HCT116 (cell line): Measurements from ENCODE around the gene HGF. TPM values are rescaled to one million over a fixed set of nuclear protein-coding genes. Genes with fewer than 3 reads are reported as not detected.

Experiments
- ATAC-seq: fragments of 200-7000 bp; cut with Tn5 transposase; 2 replicates; pipeline ENCODE4 v1.9.1; 2020; ENCODE audit warnings: mild to moderate bottlenecking, moderate library complexity
- BruUV-seq: library from RNA; stranded (reverse); fragments of 400-500 nt; replicated peaks from 2 replicates; lab custom pipeline; 2021; lab: Mats Ljungman, UMichigan
- CTCF ChIA-PET: fragments of 300-600 bp; sonication (Branson Sonifier 250); formaldehyde crosslinking; loops from one replicate; lab custom pipeline; 2021; ENCODE audit warnings: antibody characterized with exemption; lab: Charles Lee
- POLR2A ChIA-PET: fragments of 300-600, 350-600 bp; sonication (Branson Sonifier 250); formaldehyde crosslinking; loops from one replicate; lab custom pipeline; 2021; ENCODE audit warnings: antibody characterized with exemption; lab: Charles Lee
- RAD21 ChIA-PET, 2 experiments: fragments of 300-600 bp; sonication (Branson Sonifier 250); formaldehyde crosslinking; loops; one replicate each; lab custom pipeline; 2023; ENCODE audit warnings: low total read pairs in 2 of 2; ENCODE audit not compliant: uncharacterized antibody in 2 of 2, unreplicated experiment in 2 of 2, low non-redundant PET in 1 of 2; lab: Charles Lee
- DNase-seq: peaks from one replicate; pipeline ENCODE4 v3.0.0-alpha.2; 2010; ENCODE audit warnings: low read depth, low spot score
- H2AFZ ChIP-seq: fragments of 200-600 bp; shearing (Covaris generic), sonication (generic); 2 replicates; pipeline ENCODE4 v1.6.1; 2017; ENCODE audit warnings: low read depth, mixed run types, mixed read lengths, antibody characterized with exemption, low read length; ENCODE audit not compliant: poor library complexity, severe bottlenecking
- H3K27ac ChIP-seq: 2 replicates; pipeline ENCODE4 v1.5.1; 2012; ENCODE audit warnings: low read depth, low read length
- H3K27me3 ChIP-seq: fragments of 200-600 bp; sonication (generic); 2 replicates; pipeline ENCODE4 v1.6.1; 2016; ENCODE audit warnings: mixed run types, low read length, mixed read lengths; ENCODE audit not compliant: insufficient read depth
- H3K36me3 ChIP-seq, 2 experiments: fragments of 200-500 bp in 1 of 2; fragments of 200-600 bp in 1 of 2; sonication (Bioruptor generic) in 1 of 2; sonication (generic) in 1 of 2; 2 replicates each; pipeline versions ENCODE4 v1.5.1 to v1.6.1; 2014 to 2016; ENCODE audit warnings: low read length in 2 of 2, inconsistent platforms in 1 of 2, mixed read lengths in 1 of 2, mixed run types in 1 of 2; ENCODE audit not compliant: insufficient read depth in 2 of 2, control insufficient read depth in 1 of 2
- H3K4me1 ChIP-seq, 2 experiments: fragments of 200-600 bp in 1 of 2; sonication (generic) in 1 of 2; 2 replicates each; pipeline versions ENCODE4 v1.5.1 to v1.6.1; 2012 to 2017; ENCODE audit warnings: low read length in 2 of 2, inconsistent platforms in 1 of 2, mild to moderate bottlenecking in 1 of 2, mixed read lengths in 1 of 2, mixed run types in 1 of 2, moderate library complexity in 1 of 2; ENCODE audit not compliant: insufficient read depth in 2 of 2, control insufficient read depth in 1 of 2
- H3K4me2 ChIP-seq: fragments of 200-600 bp; sonication (generic); 2 replicates; pipeline ENCODE4 v1.6.1; 2017; ENCODE audit warnings: mixed run types, low read length, mixed read lengths
- H3K4me3 ChIP-seq, 2 experiments: fragments of 200-600 bp in 1 of 2; sonication (generic) in 1 of 2; replicated peaks in 1 of 2; 2 replicates each; pipeline ENCODE4 v1.5.1; 2011 to 2016; ENCODE audit warnings: low read length in 2 of 2, control low read depth in 1 of 2, low read depth in 1 of 2, mild to moderate bottlenecking in 1 of 2, mixed read lengths in 1 of 2, mixed run types in 1 of 2
- H3K79me2 ChIP-seq: fragments of 200-600 bp; sonication (generic); 2 replicates; pipeline ENCODE4 v1.6.1; 2017; ENCODE audit warnings: mild to moderate bottlenecking, mixed run types, low read length, moderate library complexity, mixed read lengths; ENCODE audit not compliant: insufficient read depth
- H3K9ac ChIP-seq: fragments of 200-600 bp; sonication (generic); 2 replicates; pipeline ENCODE4 v1.6.1; 2016; ENCODE audit warnings: low read length, mixed read lengths
- H3K9me2 ChIP-seq: fragments of 200-600 bp; sonication (generic), shearing (Covaris generic); 2 replicates; pipeline ENCODE4 v1.6.1; 2017; ENCODE audit warnings: mixed run types, mild to moderate bottlenecking, moderate library complexity; ENCODE audit not compliant: insufficient read depth
- H3K9me3 ChIP-seq, 2 experiments: fragments of 200-500 bp in 1 of 2; fragments of 200-600 bp in 1 of 2; sonication (Bioruptor generic) in 1 of 2; sonication (generic) in 1 of 2; 2 replicates each; pipeline ENCODE4 v1.6.1; 2014 to 2017; ENCODE audit warnings: low read length in 2 of 2, mixed read lengths in 2 of 2, inconsistent platforms in 1 of 2, low read depth in 1 of 2, mild to moderate bottlenecking in 1 of 2, mixed run types in 1 of 2, moderate library complexity in 1 of 2; ENCODE audit not compliant: control insufficient read depth in 1 of 2, insufficient read depth in 1 of 2
- H4K20me1 ChIP-seq: fragments of 200-600 bp; sonication (generic), shearing (Covaris generic); 2 replicates; pipeline ENCODE4 v1.6.1; 2017; ENCODE audit warnings: mixed run types, mild to moderate bottlenecking, moderate library complexity; ENCODE audit not compliant: insufficient read depth
- CTCF ChIP-seq, 3 experiments: fragments of 200-600 bp in 1 of 3; sonication (generic) in 1 of 3; IDR thresholded peaks in 2 of 3; conservative IDR thresholded peaks in 1 of 3; 2 replicates each; pipeline ENCODE4 v1.5.1; 2012 to 2017; ENCODE audit warnings: low read depth in 2 of 3, low read length in 2 of 3, antibody characterized with exemption in 1 of 3, borderline replicate concordance in 1 of 3, control low read depth in 1 of 3, mild to moderate bottlenecking in 1 of 3, mixed read lengths in 1 of 3, mixed run types in 1 of 3, moderate library complexity in 1 of 3; ENCODE audit not compliant: insufficient read depth in 1 of 3
- EZH2 ChIP-seq: fragments of 200-600 bp; sonication (generic); IDR thresholded peaks from 2 replicates; pipeline ENCODE4 v1.6.1; 2017; ENCODE audit warnings: antibody characterized with exemption, mixed run types
- POLR2AphosphoS5 ChIP-seq: IDR thresholded peaks from 2 replicates; pipeline ENCODE4 v1.6.1; 2011; ENCODE audit warnings: mild to moderate bottlenecking, low read depth, low read length, moderate library complexity
- RAD21 ChIP-seq: IDR thresholded peaks from 2 replicates; pipeline ENCODE4 v1.6.1; 2012; ENCODE audit warnings: low read depth, mild to moderate bottlenecking
- SRF ChIP-seq: IDR thresholded peaks from 2 replicates; pipeline ENCODE4 v1.6.1; 2012; ENCODE audit warnings: low read depth
- TCF7L2 ChIP-seq: IDR thresholded peaks from 2 replicates; pipeline ENCODE4 v1.7.0; 2011; ENCODE audit warnings: borderline replicate concordance, inconsistent platforms; ENCODE audit not compliant: insufficient read depth, insufficient read length; ENCODE audit errors: extremely low read depth
- intact Hi-C: fragments of 100-400 bp; cut with micrococcal nuclease; formaldehyde crosslinking; loops from 2 replicates; pipeline ENCODE4 v1.10.0; 2022
- total RNA-seq: library from RNA; stranded (reverse); gene quantifications from one replicate; pipeline ENCODE4 v1.2.1, GENCODE V29; 2021; ENCODE audit not compliant: unreplicated experiment

Gene HGF
- total RNA-seq, 1 experiment from 2014 or later: 0.15 TPM

- TF ChIP-seq RAD21: no peak
- TF ChIP-seq CTCF (IDR thresholded peaks at IDR 0.05 in 2 of 3, conservative IDR thresholded peaks at IDR 0.05 in 1 of 3; ENCODE audit: borderline replicate concordance in 1 of 3, insufficient read depth in 1 of 3, low read depth in 2 of 3, low read length in 2 of 3): no peak
- TF ChIP-seq TCF7L2: no peak
- H2AFZ ChIP-seq: no peak overlapping the region
Measured at GRCh38 chr7:81768951-81769778, 682 bp downstream of the HGF start.

GRCh38 chr7:81767926-81768325, 1.9 kb downstream of the HGF start:
- H3K4me1 ChIP-seq: no peaks in the 10 kb centered on the region
- H3K9me3 ChIP-seq: no peaks in the 10 kb centered on the region
- H3K36me3 ChIP-seq: no peaks in the 10 kb centered on the region
- RAD21 ChIA-PET: no interaction called here
- BruUV-seq: no TSS peak
- DNase-seq (no peak), ATAC-seq (no peak)
- POLR2A ChIA-PET: no interaction called here
- no peaks in the 10 kb centered on the region for H3K9me2 ChIP-seq
- H3K27me3 ChIP-seq: no peaks in the 10 kb centered on the region
- H3K27ac ChIP-seq: no peak overlapping the region
- intact Hi-C loops: no loop called here
- H3K9ac ChIP-seq: no peak overlapping the region
- H3K79me2 ChIP-seq: no peaks in the 10 kb centered on the region
- H3K4me2 ChIP-seq: no peak overlapping the region
- CTCF ChIA-PET: no interaction called here
- TF ChIP-seq POLR2AphosphoS5: no peak
- no peak for TF ChIP-seq EZH2
- no peak for TF ChIP-seq SRF
- no peak overlapping the region for H2AFZ ChIP-seq
- H3K4me3 ChIP-seq: no peak overlapping the region
- no peaks in the 10 kb centered on the region for H4K20me1 ChIP-seq

More at GRCh38 chr7:81768951-81769778, 682 bp downstream of the HGF start:
- intact Hi-C loops: no loop called here
- ATAC-seq (no peak), DNase-seq (no peak)
- Histone ChIP-seq H3K9ac (no peak overlapping the region), H3K79me2 (no peaks in the 10 kb centered on the region), H4K20me1 (no peaks in the 10 kb centered on the region), H3K9me2 (no peaks in the 10 kb centered on the region), H3K27me3 (no peaks in the 10 kb centered on the region), H3K36me3 (no peaks in the 10 kb centered on the region), H3K4me3 (no peak overlapping the region), H3K9me3 (no peaks in the 10 kb centered on the region), H3K27ac (no peak overlapping the region), H3K4me1 (no peaks in the 10 kb centered on the region), H3K4me2 (no peak overlapping the region)
- ChIA-PET CTCF (no interaction called here), RAD21 (no interaction called here), POLR2A (no interaction called here)
- no TSS peak for BruUV-seq
